Heart right ventricle (tissue), 16 donors: ENCODE results near the gene RAD54L. TPM values are rescaled to one million over a fixed set of nuclear protein-coding genes. Genes with fewer than 3 reads are reported as not detected.
"Not testable (repeated sequence)": the region's sequence is repeated elsewhere in the genome, so short reads cannot be mapped to it uniquely, and the experiment has no call there.

ENCODE experiments used
- ATAC-seq, 8 donors: fragments of 200-7000 bp; cut with Tn5 transposase; one replicate each; pipeline ENCODE4 v1.9.1; 2020; ENCODE audit warnings: mild to moderate bottlenecking in 8 of 8, moderate library complexity in 8 of 8, moderate number of reproducible peaks in 1 of 8
- DNase-seq, 2 donors: peaks; one replicate each; pipeline ENCODE4 v3.0.0-alpha.2; 2020
- H3K27ac ChIP-seq, 10 donors: fragments of 200-600 bp; sonication (generic) in 2 of 10; one replicate each; pipeline versions ENCODE4 v1.5.0 to v1.8.0; 2020 to 2022; ENCODE audit warnings: mild to moderate bottlenecking in 3 of 10
- H3K27me3 ChIP-seq, 7 donors: fragments of 200-600 bp; one replicate each; pipeline ENCODE4 v1.8.0; 2021 to 2022; ENCODE audit warnings: mild to moderate bottlenecking in 2 of 7
- H3K36me3 ChIP-seq, 9 donors: fragments of 200-600 bp; sonication (generic) in 1 of 9; one replicate each; pipeline versions ENCODE4 v1.5.0 to v1.8.0; 2020 to 2022; ENCODE audit warnings: mild to moderate bottlenecking in 2 of 9
- H3K4me1 ChIP-seq, 9 donors: fragments of 200-600 bp; sonication (generic) in 1 of 9; one replicate each; pipeline versions ENCODE4 v1.5.0 to v1.8.0; 2020 to 2022; ENCODE audit warnings: mild to moderate bottlenecking in 4 of 9
- H3K4me3 ChIP-seq, 10 donors: fragments of 200-600 bp; sonication (generic) in 2 of 10; one replicate each; pipeline versions ENCODE4 v1.5.0 to v1.8.0; 2020 to 2022; ENCODE audit warnings: mild to moderate bottlenecking in 7 of 10, moderate library complexity in 2 of 10
- H3K9me3 ChIP-seq, 11 donors: fragments of 200-600 bp in 10 of 11; sonication (generic) in 2 of 11; one replicate each; pipeline versions ENCODE4 v1.5.0 to v1.8.0; 2013 to 2022; ENCODE audit warnings: mild to moderate bottlenecking in 2 of 11, control low read depth in 1 of 11, moderate library complexity in 1 of 11
- CTCF ChIP-seq, 9 donors: fragments of 200-600 bp; sonication (generic) in 2 of 9; IDR thresholded peaks; one replicate each; pipeline versions ENCODE4 v1.5.0 to v1.8.0; 2021 to 2022; ENCODE audit warnings: antibody characterized with exemption in 9 of 9, mild to moderate bottlenecking in 5 of 9, moderate library complexity in 1 of 9
- WGBS, 2 donors: extraction: QIAGEN DNeasy Blood & Tissue Kit; methylation state at CpG; one replicate each; pipeline ENCODE4 v1.1.7; 2013; ENCODE audit warnings: inconsistent platforms in 1 of 2; 5-methylcytosine and 5-hydroxymethylcytosine counted together
- intact Hi-C, 10 donors: fragments of 100-400 bp; cut with DNase I; formaldehyde crosslinking; loops; one replicate each; pipeline versions ENCODE4 v1.11.1 to v1.14.2; 2022
- polyA plus RNA-seq, 2 donors: library from polyadenylated mRNA; stranded (reverse); fragments of 200-250 nt; gene quantifications; one replicate each; pipeline ENCODE4 v1.2.3, GENCODE V29; 2013
- total RNA-seq, 10 donors: library from RNA; stranded (reverse); fragmentation: NEBNext Ultra II Directional in 3 of 10; extraction: Animal tissue kit (Norgen Biotek cat#: 25700) in 3 of 10; gene quantifications; one replicate each; pipeline versions ENCODE4 v1.2.1 to v1.2.4, GENCODE V29; 2021 to 2023
- donor health status: Arrhythmogenic right ventricular cardiomyopathy.
- donor health status: ischemic (EF 13 %, LVEDD 7.1; RV severe dilation, severe dysfunction).
- donor health status: healthy with polysubstance abuse.
- donor health status: DM: no; HTN: yes; CAD: no.
- donor health status: DM: no; HTN: no; CAD: no.
- donor health status: ischemic (EF 25% LVEDD 6.9; RV normal size, moderate dysfunction).
- donor health status: ischemic (EF 25% LVEDD 5.7; RV mildly dilated, moderate dysfunction).
- donor health status: healthy.
- donor health status: DM: yes; HTN: yes; CAD: no.
- donor health status: Ischemic cardiomyopathy.
- donor health status: ischemic (EF 35%, LVEDD 5.7; RV mildly dilated, moderate dysfunction).
- donor health status: nonischemic (EF 11% LVEDD 7.7; RV severe dilation, severe dysfunction).
- donor health status: DM: yes; HTN: yes; CAD: no.
- donor health status: PGD.
- donor health status: ischemic (EF 29% LVEDD 5.4; RV normal size, mild dysfunction).
- donor health status: nonischemic (EF 23%, LVEDD 6.1; RV moderate dilation, normal function).

RAD54L gene
- total and polyA plus RNA-seq, 12 donors, result 0.35 to 2.8 (median 0.68) TPM; not detected in 1

- no peak for TF ChIP-seq CTCF (IDR thresholded peaks at IDR 0.05)
- ATAC-seq (no peak), DNase-seq (no peak)
- no peaks in the 10 kb centered on the region for H3K27me3 ChIP-seq
- peaks cover 0 to 23% (median 0%) of the 10 kb centered on the region in 9 donors for H3K4me1 ChIP-seq
- H3K4me3 ChIP-seq, result no peak overlapping the region
- no peak overlapping the region for H3K27ac ChIP-seq
- intact Hi-C loops, result no loop called here
- H3K36me3 ChIP-seq, result peaks cover 0 to 35% (median 0%) of the 10 kb centered on the region in 9 donors
- 90% methylated on average over 8 of the region's 8 CpGs for WGBS, 2 donors
- H3K9me3 ChIP-seq, result no peaks in the 10 kb centered on the region
Observed at GRCh38 chr1:46218443-46218842, 29.1 kb upstream of the RAD54L start.

GRCh38 chr1:46219551-46220520 lies 27.7 kb upstream of the RAD54L start:
- peak in 1 of 8 donors; percentile 17 for ATAC-seq
- H3K4me3 ChIP-seq, result no peak overlapping the region
- 78% methylated on average over 18 of the region's 18 CpGs for WGBS, 2 donors
- no peak for DNase-seq
- H3K9me3 ChIP-seq, result no peaks in the 10 kb centered on the region
- no peak overlapping the region for H3K27ac ChIP-seq
- peaks cover 0 to 27% (median 0%) of the 10 kb centered on the region in 9 donors for H3K4me1 ChIP-seq
- no peaks in the 10 kb centered on the region for H3K27me3 ChIP-seq
- TF ChIP-seq CTCF (IDR thresholded peaks at IDR 0.05), result no peak
- intact Hi-C loops, result loop anchor here in 6 of 10 donors (5.0 kb wide), 2 partner anchors 38 to 183 kb away; no protein-coding TSS in a partner anchor
- peaks cover 0 to 35% (median 0%) of the 10 kb centered on the region in 9 donors for H3K36me3 ChIP-seq

GRCh38 chr1:46220808-46221207 lies 26.8 kb upstream of the RAD54L start:
- no peak for ATAC-seq
- no peak overlapping the region for H3K27ac ChIP-seq
- peaks cover 0 to 35% (median 0%) of the 10 kb centered on the region in 9 donors for H3K36me3 ChIP-seq
- no peak for TF ChIP-seq CTCF (IDR thresholded peaks at IDR 0.05)
- H3K4me1 ChIP-seq, result peaks cover 0 to 27% (median 0%) of the 10 kb centered on the region in 9 donors
- H3K27me3 ChIP-seq, result no peaks in the 10 kb centered on the region
- WGBS, 2 donors, result 80 to 92% methylated on average over 3 of the region's 3 CpGs
- DNase-seq, result no peak
- no peak overlapping the region for H3K4me3 ChIP-seq
- no peaks in the 10 kb centered on the region for H3K9me3 ChIP-seq
- intact Hi-C loops, result loop anchor here in 6 of 10 donors (5.0 kb wide), 2 partner anchors 39 to 184 kb away; no protein-coding TSS in a partner anchor

GRCh38 chr1:46221749-46222148 lies 25.8 kb upstream of the RAD54L start:
- Histone ChIP-seq H3K4me3 (no peak overlapping the region), H3K36me3 (peaks cover 0 to 35% (median 0%) of the 10 kb centered on the region in 9 donors), H3K4me1 (peaks cover 0 to 27% (median 0%) of the 10 kb centered on the region in 9 donors), H3K9me3 (no peaks in the 10 kb centered on the region), H3K27ac (peak overlapping the region in 1 of 10 donors; percentile 7), H3K27me3 (no peaks in the 10 kb centered on the region)
- 47 to 55% methylated on average over 4 of the region's 4 CpGs for WGBS, 2 donors
- ATAC-seq (no peak), DNase-seq (no peak)
- no peak for TF ChIP-seq CTCF (IDR thresholded peaks at IDR 0.05)
- intact Hi-C loops, result loop anchor here in 7 of 10 donors (2.0 to 5.0 kb wide), 3 partner anchors 39 to 185 kb away; no protein-coding TSS in a partner anchor

GRCh38 chr1:46223055-46223454 lies 24.5 kb upstream of the RAD54L start:
- peaks cover 0 to 27% (median 0%) of the 10 kb centered on the region in 9 donors for H3K4me1 ChIP-seq
- H3K4me3 ChIP-seq, DNase-seq, H3K9me3 ChIP-seq, H3K27me3 ChIP-seq, ATAC-seq, H3K27ac ChIP-seq: not testable (repeated sequence)
- WGBS, 2 donors, result 80 to 85% methylated on average over 11 of the region's 11 CpGs
- intact Hi-C loops, result loop anchor here in 7 of 10 donors (2.0 to 5.0 kb wide), 3 partner anchors 41 to 186 kb away; no protein-coding TSS in a partner anchor
- peaks cover 0 to 25% (median 0%) of the 10 kb centered on the region in 9 donors for H3K36me3 ChIP-seq
